Hippocampal formation (tissue), 2 donors: ENCODE results near the gene HAND1.

Experiments
- DNase-seq, 2 donors: peaks; one replicate each; lab custom pipeline; 2025; lab: John Stamatoyannopoulos, UW

Gene HAND1

GRCh38 chr5:154459015-154459414 lies 19.0 kb downstream of the HAND1 start:
- no peak for DNase-seq

DNA sequence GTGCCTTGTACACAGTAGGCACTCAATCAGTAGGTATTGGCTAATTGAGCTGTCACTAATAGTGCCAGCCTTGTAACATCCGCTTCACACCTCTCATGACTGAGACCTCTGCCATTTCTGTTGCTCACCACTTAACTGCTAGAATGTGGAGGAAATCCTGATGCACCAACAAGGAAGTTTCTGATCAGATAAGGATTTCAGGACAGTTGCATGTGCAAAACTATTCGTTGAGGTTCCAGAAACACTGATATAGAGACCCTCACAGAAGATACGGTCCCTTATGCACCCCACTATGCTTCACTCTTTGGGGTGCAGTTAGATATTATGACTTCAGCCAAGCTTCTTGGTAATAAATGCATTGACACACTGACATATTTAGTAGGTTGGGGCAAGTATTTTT lies 21.5 kb downstream of the HAND1 start:
- no peak for DNase-seq

DNA sequence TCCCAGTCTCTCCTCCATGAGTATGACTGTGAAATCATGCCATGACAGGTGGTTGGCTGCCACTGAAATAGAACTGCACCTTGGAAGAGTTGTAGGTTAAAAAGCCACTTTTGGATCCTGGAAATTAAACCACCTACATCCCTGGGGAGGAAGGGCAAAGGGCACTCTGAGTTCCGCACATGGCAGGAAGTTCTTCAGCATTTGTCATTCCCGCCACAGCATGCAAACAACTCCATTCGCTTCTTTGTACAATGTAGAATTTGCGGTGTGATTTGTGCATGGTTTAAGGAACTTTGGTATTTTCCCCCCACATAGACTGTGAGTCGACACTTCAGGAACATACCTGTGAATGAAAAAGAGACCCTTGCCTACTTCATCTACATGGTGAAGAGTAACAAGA lies 22.4 kb downstream of the HAND1 start:
- DNase-seq: no peak

GRCh38 chr5:154451957-154452356 lies 26.1 kb downstream of the HAND1 start:
- no peak for DNase-seq

GRCh38 chr5:154449786-154450185 lies 28.2 kb downstream of the HAND1 start:
- no peak for DNase-seq

DNA sequence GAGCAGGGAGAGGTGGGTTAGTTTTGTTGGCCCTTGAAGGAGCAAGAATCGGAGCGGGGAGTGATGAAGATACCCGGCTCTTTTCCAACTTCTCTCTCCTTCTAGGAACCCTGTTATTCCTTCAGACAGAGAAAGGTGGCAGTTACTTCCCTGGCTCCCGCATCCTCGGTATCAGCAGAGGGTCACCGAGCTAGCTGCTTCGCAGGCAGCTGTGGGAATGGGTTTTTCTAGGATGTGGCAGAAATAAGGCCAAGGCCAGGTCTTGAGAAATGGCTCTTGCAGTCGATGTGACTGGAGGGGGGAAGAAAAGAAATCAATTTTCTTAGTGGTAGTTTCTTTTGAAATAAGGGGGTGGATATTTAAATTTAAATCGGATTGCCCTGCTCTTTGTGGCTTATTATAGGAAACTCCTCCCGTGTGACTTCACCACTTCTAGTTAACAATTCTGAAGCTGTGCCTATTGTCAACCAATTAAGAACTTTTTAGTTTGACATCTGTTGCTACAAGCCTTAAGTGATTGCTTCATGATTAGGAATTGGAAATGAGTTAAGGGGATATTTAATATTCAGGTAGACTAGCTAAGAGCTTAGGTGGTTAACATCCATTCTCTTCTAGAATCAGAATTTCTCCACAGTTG lies 30.8 kb downstream of the HAND1 start:
- DNase-seq: no peak

DNA sequence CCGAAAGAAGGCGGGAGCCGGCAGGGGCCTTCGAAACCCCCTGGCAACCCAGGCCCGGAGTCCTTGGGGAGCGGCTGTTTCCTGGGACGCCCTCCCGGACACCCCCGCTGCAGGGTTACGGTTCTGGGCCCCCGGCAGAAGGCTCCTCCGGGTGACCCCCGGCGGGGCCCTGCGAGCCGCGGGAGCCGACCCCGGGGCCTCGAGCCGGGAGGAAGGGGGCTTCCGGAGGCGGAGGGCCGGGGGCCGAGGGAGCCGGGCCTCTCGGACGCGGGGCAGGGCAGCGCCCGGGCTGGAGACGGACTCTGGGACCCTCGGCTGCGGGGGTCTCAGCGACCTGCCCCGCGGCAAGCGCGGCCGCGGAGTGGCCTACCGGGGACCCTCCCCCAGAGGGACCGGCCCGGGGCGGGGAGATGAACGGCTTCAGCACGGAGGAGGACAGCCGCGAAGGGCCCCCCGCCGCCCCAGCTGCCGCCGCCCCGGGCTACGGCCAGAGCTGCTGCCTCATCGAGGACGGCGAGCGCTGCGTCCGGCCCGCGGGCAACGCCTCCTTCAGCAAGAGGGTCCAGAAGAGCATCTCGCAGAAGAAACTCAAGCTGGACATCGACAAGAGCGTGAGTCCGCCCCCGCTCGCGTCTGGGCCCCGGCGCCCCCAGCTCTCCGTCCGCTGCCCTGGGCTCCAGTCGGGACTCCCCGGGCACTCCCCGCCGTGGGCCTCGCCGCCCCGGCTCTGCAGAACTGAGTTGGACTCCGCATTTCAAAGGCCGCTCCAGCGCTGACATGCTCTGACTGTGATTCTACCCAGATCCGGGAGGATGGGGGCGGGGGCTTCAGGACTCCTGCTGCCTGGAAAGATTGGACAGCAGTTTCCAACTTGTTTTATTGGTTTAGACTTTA lies 31.6 kb downstream of the HAND1 start:
- DNase-seq: peak in 1 of 2 donors; percentile 40

DNA sequence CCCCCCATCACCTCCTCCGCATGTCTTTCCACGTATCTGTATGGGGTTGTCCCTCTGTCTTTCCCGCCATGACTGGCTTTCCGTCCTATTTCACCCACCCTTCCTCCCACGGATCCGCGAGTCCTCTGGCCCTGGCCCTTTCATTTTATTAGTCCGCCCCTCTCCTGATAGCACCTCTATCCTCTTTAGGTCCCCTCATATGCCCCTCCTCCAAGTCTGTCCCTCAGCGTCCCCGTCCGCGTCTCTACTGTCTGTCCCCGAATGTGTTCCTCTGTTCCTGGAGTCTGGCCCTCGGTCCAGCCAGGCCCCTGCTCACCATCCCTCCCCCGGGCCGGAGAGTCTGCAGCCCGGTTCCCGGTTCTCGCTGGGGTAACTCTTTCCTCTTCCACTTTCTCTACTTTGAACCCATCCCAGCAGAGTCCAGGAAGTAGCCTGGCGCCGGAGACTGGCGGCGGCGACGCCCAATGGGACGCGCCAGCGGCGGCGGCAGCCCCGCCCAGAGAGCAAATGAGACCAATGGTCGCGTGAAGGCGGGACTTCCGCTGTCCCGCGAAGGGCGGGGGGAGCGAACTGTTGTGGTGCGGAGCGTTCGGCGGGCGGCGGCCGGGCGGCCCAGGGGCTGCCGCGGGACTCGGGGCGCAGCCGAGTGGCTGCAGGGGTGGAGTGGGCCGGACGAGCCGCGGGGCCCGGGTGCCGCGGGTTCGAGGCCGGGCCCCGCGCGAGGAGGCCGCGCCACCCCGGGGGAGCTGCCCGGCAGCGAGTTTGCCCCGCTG lies 32.4 kb downstream of the HAND1 start, which contains the start of gene SAP30L:
Gene SAP30L, plus strand, starts transcription at position 576 of the 773 bp plus-strand sequence. CDS start 608 bp downstream, outside the sequence.
- DNase-seq: peak; percentile 91 to 93

GRCh38 chr5:154444556-154445421 lies 33.2 kb downstream of the HAND1 start:
- no peak for DNase-seq

GRCh38 chr5:154442801-154443200 lies 35.2 kb downstream of the HAND1 start:
- DNase-seq: no peak

GRCh38 chr5:154440540-154440939 lies 37.5 kb downstream of the HAND1 start:
- no peak for DNase-seq

- DNase-seq: no peak
Observed at GRCh38 chr5:154437281-154437965, 40.6 kb downstream of the HAND1 start.

DNA sequence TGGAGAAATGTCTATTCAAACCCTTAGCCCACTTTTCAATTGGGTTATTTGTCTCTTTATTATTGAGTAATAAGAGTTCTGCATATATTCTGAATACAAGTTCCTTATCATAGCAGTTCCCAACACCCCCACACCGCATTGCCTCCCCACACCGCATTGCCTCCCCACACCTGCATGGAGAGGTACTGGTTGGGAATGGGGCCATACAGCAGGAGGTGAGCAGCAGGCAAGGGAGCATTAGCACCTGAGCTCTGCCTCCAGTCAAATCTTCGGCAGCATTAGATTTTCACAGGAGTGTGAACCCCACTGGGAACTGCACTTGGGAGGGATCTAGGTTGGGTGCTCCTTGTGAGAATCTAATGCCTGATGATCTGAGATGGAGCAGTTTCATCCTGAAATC lies 42.8 kb downstream of the HAND1 start:
- DNase-seq: no peak

- DNase-seq: no peak
Observed at GRCh38 chr5:154430961-154431630, 46.9 kb downstream of the HAND1 start.

DNA sequence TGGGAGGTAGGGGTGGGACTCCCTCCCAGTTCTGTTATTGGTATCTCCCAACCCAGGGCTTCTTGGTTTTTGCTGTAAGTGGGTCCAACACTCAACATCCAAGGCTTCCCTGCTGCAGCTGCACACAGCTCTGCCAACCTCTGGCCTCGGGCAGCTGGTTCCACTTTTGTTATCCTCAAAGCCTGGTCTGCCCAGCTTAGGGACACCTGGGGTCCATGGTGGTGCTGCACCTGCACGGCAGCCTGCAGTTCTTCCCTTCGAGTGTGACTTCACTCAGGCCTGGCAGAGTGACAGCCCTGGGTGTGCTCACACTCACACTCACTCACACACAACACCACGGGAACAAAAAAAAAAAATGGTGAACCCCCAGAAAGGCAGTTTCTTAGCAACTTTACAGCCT lies 47.6 kb downstream of the HAND1 start:
- no peak for DNase-seq

DNA sequence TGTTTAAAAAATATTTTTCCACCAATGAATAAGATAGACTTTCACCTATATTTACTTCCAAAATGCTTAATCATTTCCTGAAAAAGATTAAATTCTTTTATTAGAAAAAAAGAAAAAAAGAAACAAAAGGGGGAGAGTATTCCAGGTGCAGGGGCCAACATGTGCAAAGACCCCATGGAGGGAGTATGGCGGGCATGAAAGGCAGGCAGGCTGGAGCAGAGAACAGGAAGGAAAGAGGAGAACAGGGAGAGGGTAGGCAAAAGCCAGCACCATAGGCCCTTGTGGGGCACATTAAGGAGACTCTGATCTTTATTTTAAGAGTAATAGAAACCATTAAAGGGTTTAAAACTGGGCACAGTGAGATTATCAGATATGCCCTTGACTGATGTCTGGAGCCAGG lies 48.7 kb downstream of the HAND1 start:
- DNase-seq: no peak

DNA sequence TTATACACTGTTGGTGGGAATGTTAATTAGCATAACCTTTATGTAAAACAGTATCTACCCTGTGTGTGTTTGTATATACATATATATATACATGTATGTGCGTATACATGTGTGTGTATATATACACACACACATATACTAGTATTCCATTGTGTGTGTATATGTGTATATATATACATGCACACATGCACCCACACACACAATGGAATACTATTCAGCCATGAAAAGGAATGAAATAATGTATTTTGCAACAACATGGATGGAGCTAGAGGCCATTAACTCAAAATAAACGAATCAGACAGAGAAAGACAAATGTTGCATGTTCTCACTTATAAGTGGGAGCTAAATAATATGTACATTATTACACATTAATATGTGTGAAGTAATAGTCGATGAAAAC lies 49.8 kb downstream of the HAND1 start:
- DNase-seq: no peak
